NAMALWA (cell line): ENCODE data around the gene ABHD15.
A peak's percentile ranks its signal among the peaks of the same experiment; 100 is the strongest.
"Not testable (repeated sequence)": the region's sequence is repeated elsewhere in the genome, so short reads cannot be mapped to it uniquely, and the experiment has no call there.

ENCODE experiments used
- DNase-seq: peaks from one replicate; pipeline ENCODE4 v3.0.0-alpha.2; 2015; ENCODE audit warnings: low spot score

Gene ABHD15

DNA sequence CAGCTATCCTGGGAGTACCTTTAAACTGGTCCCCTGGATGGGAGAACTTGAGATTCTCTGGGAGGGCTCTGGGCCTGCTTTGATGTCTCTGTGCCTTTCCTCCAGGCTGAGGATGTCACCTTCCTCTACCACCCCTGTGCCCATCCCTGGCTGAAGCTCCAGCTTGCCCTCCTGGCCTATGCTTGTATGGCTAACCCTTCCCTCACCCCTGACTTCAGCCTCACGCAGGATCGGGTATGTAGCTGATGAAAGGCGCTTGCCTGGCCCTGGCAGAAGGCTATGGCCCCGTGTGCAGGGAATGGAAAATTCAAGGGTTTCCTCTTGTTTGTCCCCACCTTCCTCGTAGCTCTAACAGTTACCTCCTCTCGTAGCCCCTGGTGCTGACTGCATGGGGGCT is 4.6 kb upstream of the ABHD15 start:
- DNase-seq: no peak

DNA sequence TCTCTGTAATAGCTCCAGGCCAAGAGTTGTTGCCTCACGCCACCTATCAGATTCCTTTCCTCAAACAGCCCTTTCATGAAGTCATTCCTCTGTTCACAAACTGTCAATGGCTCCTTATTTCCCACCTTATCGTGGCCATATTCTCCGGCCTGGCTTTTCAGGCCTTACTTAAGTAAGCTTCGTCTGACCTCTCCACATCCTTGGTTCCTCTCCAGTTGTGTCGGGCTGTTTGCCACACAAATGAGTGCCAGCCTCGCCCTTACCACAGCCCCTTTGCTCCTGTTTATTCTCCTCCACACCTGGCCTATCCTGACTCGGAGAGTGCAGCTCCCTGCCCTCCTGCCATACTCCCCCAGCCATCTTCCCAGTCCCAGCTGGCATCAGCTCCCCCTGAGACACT is 3.7 kb upstream of the ABHD15 start:
- no peak for DNase-seq

DNA sequence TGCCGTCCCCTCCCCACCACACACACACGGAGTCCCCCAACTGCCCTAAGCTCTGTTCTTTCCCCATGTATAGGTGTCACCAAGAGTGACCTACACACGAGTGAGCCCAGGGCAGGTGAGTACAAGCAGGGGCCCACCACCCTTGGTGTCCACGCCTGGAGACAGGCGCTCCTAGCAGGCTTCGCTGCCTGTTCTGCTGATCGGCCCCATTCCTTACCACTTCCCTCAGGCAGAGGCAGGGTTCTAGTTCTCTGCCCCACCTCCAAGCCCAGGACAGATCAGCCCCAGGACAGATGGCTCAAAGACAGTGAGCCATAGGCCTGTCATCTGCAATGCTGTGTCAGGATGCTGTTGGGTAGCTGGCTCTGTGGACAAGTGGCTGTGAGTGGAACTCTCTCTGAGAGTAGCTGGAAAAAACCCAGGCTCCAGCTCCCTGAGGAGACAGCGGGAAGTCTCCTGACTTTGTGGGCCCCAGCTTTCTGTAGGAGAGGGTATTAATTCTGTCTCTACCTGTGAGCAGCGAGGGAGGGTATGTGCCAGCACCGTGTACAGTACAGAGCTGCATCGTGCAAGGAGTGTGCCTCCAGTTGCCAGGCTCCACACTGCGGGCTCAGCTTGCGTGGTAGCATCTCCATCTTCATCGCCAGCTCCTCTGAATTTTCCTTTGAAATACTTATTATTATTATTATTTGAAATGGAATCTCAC is 2.6 kb upstream of the ABHD15 start:
- DNase-seq: no peak

DNA sequence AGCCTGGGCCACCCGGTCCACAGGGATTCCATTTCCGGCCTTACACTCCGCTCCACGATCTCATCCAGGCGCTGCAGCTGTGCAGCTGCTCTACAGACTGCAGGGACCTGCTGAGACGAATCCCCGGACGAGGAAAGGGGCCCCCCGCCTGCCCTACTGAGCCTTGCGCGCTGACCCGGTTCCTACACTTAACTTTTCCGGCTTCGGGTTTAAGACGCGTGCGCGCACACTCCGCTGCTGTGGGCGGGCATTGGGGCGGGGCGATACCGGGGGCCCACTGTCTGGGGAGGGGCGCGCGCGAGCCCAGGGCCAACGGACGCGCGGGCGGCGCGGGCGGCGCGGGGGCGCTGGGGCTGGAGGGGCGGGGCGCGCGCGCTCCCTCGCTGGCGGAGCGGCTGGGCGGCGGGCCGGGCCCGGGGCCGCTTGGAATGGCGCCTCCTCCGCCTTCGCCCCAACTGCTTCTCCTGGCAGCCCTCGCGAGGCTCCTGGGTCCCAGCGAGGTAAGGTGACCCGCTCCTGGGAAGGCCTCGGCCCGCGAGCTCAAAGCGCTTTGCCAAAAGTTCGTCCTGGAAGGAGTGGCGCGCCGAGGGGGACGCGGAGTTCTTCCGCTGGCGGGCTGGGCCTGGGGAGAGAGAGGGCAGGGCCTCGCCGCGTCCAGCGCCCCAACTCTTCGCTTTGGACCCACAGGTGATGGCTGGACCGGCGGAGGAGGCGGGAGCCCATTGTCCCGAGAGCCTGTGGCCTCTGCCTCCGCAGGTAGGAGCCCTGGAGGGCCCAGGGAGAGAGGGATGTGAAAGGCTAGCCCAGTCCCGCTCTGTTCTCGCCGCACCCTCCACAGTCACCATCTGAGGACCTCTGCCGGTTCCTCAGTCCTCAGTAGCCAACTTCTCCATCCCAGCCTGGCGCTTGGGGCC is 1.8 kb upstream of the ABHD15 start, which contains the start of gene TP53I13:
Gene TP53I13, plus strand, starts transcription at position 371 of the 914 bp plus-strand sequence. Its CDS starts 58 bp downstream, at position 429.
- DNase-seq: peak; percentile 88

DNA sequence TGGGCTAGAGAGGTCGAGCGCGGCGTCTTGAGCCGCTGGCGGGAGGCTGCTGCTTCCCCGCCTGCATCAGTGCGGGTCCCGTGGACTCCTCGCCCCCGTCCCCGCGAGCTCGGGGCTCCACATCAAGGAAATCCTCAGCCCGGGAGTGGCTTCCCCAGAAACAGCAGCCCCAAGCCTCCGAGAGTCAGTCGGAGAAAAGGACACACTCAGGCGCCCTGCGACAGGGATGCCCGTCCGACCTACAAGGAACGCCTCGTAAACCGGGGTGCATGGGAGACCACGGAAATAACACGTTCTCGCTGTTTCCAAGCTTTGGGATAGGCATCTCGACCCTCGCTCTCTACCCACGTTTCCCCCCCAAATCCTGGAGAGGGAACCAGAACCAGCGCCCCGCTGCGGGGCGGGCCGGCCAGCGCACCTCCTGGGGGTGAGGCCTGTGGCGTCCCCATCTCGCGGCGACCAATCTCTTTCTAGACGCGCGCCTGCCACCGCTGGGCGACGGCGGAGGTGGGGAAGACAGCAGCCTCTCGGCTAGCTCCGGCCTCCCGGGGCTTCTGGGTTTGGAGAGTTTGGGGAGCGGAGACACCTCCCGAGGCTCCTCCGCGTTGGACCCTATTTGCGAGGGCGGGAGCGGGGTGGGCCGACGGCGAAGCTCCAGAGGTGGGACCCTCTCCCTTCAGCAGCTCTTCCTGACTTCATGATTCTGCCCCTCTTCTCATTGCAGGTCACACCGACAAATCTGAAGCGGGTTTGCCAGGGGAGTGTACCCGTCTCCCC is 905 bp upstream of the ABHD15 start:
- peak; percentile 88 for DNase-seq

DNA sequence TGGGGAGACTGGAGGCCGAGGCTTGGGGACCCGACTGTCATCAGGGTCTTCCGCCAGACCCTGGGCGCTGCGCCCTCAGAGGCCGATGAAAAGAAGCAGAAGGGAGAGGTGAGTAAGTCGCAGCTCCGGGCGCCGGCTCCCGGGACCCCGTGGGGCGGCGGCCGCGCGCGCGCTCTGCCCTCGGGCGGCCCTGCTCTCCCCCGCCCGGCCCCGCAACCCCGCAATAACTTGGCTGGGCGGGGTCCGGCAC is 392 bp upstream of the ABHD15 start:
- DNase-seq: peak; percentile 60

DNA sequence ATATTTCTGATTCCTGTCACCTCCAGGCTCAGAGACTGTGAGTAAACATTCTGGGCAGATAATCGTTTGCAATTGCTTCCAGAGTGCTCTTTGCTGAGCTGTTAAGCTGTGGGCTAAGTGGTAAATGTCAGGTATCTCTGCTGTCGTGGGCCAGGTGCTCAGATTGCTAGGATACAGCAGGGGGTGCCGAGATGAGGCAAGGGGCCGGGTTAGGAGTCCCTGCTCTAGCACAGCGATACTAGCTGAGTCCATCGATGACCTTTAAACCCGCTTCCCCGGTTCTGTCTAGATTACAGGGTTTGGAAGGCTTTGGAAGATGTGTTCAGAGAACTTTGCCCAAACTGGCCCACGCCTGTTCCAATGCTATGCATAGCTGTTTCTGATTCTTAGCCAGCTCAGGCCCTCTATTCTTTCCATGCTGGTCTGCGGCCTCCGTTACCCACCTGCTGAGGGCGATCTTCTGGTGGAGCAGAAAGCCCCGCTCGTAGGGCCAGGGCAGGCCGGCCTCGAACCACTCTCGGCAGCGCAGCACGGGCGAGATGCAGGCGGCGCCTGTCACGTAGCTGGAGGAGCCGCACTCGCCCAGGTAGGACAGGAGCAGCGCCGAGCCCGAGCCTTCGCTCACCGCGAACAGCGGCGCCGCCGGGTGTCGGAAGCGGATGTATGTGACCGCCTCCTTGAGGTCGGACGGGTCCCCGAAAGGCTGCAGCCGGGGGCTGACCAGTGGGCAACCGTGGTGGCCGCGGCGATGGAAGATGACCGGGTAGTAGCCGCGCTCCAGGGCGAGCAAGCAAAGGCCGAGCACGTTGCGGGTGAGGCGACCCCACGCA is 979 bp downstream of the ABHD15 start:
- peak; percentile 60 for DNase-seq

DNA sequence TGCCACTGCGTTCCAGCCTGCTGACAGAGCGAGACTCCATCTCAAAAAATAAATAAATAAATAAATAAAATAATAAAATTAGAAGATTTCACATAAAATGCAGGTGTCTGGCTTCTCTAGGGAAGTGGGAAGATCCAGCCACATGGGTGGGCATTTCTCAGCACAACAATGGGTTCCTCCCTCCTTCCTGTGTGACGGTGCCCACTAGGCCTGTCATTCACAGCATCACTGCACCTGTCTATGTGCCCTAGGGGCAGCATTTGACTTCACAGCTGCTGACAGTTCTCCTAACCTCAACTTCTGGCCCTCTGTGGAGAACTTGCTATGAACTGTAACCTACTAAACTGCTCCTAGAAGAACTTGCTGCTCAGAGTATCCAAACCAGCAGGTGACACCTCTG is 3.0 kb downstream of the ABHD15 start:
- DNase-seq: peak; percentile 81

DNA sequence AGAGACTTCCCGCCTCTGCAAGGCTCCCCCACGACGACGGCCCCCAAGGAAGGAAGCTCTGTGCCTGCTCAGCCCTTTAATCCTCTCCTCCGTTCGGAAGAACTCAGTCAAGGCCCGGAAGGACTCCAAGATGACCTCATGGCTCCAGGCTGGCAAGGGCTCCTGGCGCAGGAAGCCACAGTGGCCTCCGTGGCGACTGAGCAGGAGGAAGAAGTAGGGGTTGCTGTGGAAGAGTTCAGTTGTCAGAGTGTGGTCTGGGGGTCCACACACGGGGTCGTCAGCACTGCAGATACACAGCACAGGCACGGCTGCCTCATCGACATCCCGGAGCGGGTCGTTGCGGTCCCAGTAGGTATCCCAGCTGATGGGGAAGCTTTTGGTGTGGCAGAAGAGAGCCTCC is 4.2 kb downstream of the ABHD15 start:
- DNase-seq: no peak

DNA sequence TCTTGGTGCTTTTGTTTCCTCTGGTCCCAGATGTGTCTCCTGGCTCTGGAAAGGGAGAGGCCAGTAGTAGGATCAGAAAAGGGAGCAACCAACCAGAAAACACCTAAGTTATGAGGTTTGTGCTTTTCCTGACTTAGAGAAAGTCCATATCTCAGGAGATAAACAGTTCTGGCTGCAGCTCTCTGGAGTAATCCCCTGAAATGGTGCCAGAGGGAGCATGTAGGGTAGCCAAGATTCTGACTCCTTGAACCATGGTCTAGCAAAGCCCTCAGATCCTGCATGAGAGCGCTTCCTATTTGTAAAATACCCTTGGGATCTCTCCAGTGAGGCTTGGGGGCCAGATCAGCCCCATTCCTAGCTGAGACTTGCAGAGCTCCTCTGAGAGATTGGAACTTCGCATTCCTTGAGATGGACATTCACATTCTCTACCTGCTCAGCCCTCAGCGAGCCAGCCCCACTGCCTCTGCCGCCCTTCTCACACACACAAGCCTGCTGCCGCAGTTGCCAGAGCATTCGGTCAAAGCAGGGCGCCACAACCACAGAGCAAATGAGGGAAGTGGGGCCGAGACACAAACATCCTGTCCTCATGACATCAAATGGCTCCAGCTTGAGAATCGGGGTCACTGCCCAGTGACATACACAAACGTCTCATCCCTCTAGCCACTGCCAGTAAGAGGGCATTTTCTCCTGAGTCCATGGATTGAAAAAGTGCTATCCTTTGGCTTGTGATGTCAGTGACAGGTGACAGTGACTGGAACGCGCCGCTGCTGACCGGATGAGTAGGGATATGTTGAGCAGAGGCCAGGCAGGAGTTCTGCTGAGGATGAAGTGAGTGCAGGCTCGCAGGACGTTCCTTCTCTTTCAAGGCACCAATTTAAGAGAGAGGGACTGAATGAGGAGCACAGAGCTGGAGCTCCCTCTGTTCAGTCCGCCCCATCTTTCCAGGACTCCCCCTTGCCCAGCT is 5.0 kb downstream of the ABHD15 start:
- DNase-seq: peak; percentile 70

DNA sequence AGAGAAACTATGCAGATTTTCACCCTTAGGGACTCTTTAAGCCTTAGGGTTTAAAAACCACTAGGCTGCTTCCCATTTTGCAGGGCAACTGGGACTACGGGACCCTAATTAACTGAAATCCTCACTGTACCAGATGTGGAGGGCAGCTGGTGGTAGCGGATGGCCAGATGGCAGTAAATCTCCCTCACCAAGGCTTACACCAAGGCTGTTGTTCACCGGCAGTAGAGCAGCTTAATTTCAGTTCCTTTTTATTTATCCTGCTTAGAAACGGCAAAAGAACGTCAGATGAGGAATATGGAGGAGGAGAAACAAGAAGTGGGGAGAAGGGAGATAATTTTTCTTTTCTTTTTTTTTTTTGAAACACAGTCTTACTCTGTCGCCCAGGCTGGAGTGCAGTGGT is 6.5 kb downstream of the ABHD15 start:
- DNase-seq: peak; percentile 83

DNA sequence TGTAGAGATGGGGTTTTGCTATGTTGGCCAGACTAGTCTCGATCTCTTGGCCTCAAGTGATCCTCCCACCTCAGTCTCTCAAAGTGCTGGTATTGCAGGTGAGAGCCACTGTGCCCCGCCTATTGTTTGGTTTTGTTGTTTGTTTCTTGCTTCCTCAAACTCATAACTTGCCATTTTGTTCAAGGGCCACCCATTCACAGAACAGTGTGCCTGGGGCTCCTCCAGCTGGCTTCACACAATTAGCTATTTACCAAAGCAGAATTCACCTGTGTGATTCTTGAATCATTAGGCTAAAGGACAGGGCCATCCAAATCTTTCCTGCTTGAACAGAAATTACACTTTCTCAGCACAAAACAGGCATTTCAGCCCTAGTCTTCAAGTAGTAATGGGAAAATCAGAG is 7.2 kb downstream of the ABHD15 start:
- DNase-seq: no peak

DNA sequence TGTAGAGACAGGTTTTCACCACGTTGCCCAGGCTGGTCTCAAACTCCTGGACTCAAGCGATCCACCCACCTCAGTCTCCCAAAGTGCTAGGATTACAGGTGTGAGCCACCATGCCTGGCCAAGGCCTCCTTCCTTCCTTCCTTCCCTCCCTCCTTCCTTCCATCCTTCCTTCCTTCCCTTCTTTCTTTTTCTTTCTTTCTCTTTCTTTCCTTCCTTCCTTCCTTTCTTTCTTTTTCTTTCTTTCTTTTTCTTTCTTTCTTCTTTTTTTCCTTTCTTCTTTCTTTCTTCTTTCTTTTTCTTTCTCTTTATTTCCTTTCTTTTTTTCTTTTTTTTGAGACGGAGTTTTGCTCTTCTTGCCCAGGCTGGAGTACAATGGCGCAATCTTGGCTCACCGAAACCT is 8.7 kb downstream of the ABHD15 start:
- not testable (repeated sequence) for DNase-seq

DNA sequence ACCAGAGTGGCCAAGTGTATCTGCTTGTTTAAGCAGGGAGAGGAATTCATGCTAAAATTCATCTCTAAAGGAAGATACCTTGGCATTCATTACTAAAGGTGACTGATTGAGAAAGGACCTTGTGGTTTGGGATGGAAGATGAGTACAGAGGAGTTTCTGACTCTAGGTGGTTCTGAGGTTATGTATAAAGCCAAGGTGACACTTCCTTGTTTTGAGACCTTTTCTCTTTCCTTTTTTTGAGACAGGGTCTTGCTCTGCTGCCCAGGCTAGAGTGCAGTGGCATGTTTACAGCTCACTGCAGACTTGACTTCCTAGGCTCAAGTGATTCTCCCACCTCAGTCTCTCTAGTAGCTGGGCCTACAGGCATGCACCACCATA is 9.1 kb downstream of the ABHD15 start:
- no peak for DNase-seq

DNA sequence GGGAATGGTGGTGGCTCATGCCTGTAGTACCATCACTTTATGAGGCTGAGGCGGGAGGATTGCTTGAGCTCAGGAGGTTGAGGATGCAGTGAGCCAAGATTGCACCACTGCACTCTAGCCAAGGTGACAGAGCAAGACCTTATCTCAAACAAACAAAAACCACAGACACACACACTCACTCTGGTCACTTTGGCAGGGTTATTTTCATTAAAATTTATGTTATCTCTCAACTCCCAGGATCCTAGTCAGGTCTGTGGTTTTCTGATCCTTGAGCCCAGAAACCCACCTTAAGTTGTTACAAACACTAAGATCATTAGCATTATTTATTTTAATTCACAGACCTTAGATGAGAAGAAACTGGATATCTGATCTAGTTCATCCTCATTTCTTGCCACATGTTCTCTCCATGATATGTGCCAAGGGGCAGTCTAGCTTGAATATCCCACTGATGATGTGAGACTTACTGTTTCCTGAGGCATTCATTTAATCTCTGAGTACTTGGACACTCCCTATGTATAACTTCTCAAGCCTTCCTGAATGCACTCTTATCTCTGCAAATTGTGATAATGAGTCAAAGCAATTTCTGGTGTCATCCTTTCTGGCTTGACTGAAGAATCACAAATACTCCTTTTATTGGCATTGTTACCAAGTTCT is 9.6 kb downstream of the ABHD15 start:
- no peak for DNase-seq

DNA sequence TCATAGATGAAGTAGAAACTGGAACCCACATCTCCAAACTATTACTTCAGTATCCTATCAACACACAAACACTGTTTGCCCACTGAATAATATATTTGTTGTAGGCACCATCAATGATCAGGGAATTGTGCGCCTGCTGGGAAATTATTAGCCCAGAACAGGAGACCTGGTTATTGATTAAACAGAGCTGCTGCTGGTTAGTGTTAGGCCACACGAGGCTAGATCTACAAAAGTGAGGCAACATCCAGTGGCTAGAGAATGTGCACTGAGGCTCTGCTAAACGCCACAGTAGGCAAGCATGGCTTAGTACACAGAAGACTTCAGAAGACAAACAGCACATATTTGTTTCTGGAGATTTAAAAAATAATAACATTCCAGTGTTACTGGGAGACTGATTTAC is 11.0 kb downstream of the ABHD15 start:
- no peak for DNase-seq

DNA sequence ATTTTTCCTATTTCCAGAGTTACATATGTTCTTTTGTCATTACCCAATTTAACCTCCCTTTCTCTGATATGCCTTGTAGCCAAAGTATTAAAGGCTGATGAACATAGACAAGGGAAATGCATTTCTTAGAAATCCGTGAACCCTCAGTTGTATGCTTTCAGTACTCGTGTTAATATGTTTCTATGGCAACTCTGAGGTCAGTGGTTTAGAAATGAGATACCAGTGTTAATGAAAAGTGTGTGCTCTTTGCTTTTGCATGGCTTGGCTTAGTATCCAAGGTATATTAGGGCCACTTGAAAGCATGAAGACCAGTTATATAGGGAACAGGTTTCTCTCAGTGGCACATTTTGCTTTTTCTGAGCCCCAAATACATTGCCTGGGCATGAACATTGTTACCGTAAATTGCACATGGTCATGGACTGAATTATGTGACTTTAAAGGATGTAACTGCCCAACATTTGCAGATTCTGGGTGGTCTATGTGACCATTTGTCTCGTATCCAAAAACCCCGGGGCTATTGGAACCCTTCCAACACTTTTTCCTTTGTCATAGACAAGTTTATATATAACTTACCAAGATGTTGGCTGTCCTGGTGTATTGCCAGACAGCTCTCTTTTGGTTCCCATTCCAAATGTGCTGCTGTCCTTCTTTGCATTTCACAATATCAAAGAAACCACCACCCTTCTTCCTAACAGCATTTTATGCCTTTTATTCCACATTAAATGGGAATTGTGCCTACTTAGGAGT is 17.5 kb downstream of the ABHD15 start:
- no peak for DNase-seq

DNA sequence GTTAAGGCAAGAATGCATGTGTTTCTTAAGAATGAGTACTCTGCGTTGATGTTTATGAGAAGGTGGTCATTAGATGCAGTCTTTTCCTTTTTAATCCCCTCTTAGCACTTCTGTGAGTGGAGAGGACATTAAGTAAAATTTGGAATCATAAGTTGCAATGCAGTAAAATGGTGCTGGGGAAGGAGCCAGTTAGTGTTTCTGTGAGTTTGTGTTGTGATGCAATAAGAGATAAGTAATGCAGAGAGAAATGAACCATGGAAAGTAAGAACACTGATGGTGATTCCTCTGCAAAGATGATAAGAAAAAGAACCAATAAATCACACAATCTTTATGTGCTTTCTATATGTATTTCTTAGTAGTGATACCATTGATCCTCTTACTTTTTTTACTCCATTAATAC is 20.0 kb downstream of the ABHD15 start:
- DNase-seq: no peak

DNA sequence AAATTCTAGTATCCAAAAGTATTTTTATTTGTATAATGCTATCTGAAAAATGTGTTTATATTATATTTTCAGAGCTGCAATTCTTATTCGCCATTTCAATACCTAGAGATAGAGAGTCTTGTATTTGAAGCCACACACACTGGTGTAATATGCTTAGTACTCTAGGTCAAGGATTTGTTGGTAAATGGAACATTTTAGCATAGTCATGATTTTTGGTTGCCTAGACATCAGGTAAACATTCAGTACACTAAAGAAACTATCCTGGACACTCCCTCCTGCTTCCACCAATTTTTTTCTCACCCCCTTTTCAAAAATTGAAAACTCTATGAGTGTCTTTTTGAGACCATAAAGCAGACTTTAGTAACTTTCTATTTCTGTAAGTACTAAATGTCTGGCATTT is 20.8 kb downstream of the ABHD15 start:
- no peak for DNase-seq

DNA sequence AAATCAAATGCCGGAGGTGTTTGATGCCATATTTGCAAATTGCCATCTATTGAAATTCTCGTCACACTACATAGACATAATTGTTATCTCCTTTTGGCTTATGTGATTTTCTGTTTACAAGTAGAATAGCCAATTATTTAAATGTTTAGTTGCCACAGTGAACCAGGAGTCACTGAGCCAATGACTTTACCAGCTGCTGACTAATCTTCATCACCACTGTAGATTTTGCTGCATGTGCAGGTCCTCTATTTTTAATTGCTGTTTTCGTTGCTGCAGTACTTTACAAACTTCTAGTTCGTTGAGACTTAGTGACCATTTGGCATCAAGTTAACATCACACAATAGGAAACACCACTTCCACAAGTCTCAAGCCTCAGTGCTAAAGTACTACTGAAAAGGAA is 22.8 kb downstream of the ABHD15 start:
- no peak for DNase-seq
